Fibroblast of lung (primary cell): Measurements from ENCODE around the gene TTYH2. TPM values are rescaled to one million over a fixed set of nuclear protein-coding genes. Genes with fewer than 3 reads are reported as not detected.

Experiments used
- DNase-seq, 2 donors: peaks; one replicate each; pipeline versions ENCODE4 v3.0.0 to v3.0.0-alpha.2; 2010; ENCODE audit warnings: low read depth in 2 of 2
- H2AFZ ChIP-seq: 2 replicates; pipeline ENCODE4 v1.5.1; 2012; ENCODE audit warnings: low read length, control low read depth, inconsistent platforms
- H3K27ac ChIP-seq: 2 replicates; pipeline ENCODE4 v1.5.1; 2011; ENCODE audit warnings: low read length, control low read depth; ENCODE audit not compliant: insufficient read depth
- H3K27me3 ChIP-seq: 2 replicates; pipeline ENCODE4 v1.5.1; 2011; ENCODE audit warnings: mild to moderate bottlenecking, low read length; ENCODE audit not compliant: control insufficient read depth, insufficient read depth
- H3K36me3 ChIP-seq: 2 replicates; pipeline ENCODE4 v1.5.1; 2011; ENCODE audit warnings: low read length; ENCODE audit not compliant: control insufficient read depth, insufficient read depth
- H3K4me1 ChIP-seq: 2 replicates; pipeline ENCODE4 v1.5.1; 2011; ENCODE audit warnings: low read length; ENCODE audit not compliant: control insufficient read depth, insufficient read depth; ENCODE audit errors: extremely low read depth
- H3K4me2 ChIP-seq: 2 replicates; pipeline ENCODE4 v1.5.1; 2011; ENCODE audit warnings: low read length, control low read depth; ENCODE audit not compliant: insufficient read depth; ENCODE audit errors: extremely low read depth
- H3K4me3 ChIP-seq, 4 experiments: fragments of 200-600 bp in 1 of 4; sonication (generic) in 1 of 4; replicated peaks in 1 of 4; 2 replicates each; pipeline ENCODE4 v1.5.1; 2011 to 2016; ENCODE audit warnings: low read length in 4 of 4, low read depth in 3 of 4, mild to moderate bottlenecking in 3 of 4, control low read depth in 2 of 4, inconsistent platforms in 1 of 4, mixed read lengths in 1 of 4; ENCODE audit not compliant: insufficient read depth in 1 of 4; ENCODE audit errors: control extremely low read depth in 1 of 4
- H3K79me2 ChIP-seq: 2 replicates; pipeline ENCODE4 v1.5.1; 2012; ENCODE audit warnings: mild to moderate bottlenecking, low read length, inconsistent platforms; ENCODE audit not compliant: control insufficient read depth, insufficient read depth
- H3K9ac ChIP-seq: 2 replicates; pipeline ENCODE4 v1.5.1; 2011; ENCODE audit warnings: mild to moderate bottlenecking, low read length, control low read depth; ENCODE audit not compliant: insufficient read depth
- H3K9me3 ChIP-seq: 2 replicates; pipeline ENCODE4 v1.5.1; 2012; ENCODE audit warnings: low read depth, low read length; ENCODE audit not compliant: control insufficient read depth, insufficient read depth
- H4K20me1 ChIP-seq: 2 replicates; pipeline ENCODE4 v1.5.1; 2011; ENCODE audit warnings: low read length; ENCODE audit not compliant: control insufficient read depth, insufficient read depth; ENCODE audit errors: extremely low read depth
- EZH2 ChIP-seq: IDR thresholded peaks from 2 replicates; pipeline ENCODE4 v1.5.1; 2012; ENCODE audit warnings: low read length, control low read depth, mild to moderate bottlenecking; ENCODE audit errors: missing control alignments
- polyA plus RNA-seq, 2 donors: library from polyadenylated mRNA; depleted of rRNA in 1 of 2; stranded (reverse) in 1 of 2; unstranded in 1 of 2; fragments of >200 nt; gene quantifications; 2 replicates each; pipeline ENCODE4 v1.2.1, GENCODE V29; 2011 to 2012; ENCODE audit warnings: missing spikeins in 1 of 2
- total RNA-seq: library from RNA; depleted of rRNA; stranded (reverse); fragments of >200 nt; gene quantifications from 2 replicates; pipeline ENCODE4 v1.2.1, GENCODE V29; 2014
- TF ChIP-seq, protein P1 (sequence below), 2 donors: IDR thresholded peaks in 1 of 2; conservative IDR thresholded peaks in 1 of 2; 1 replicate in 1 of 2; 2 replicates in 1 of 2; pipeline ENCODE4 v1.5.1; 2011 to 2012; ENCODE audit warnings: low read length in 2 of 2, control low read depth in 1 of 2, inconsistent platforms in 1 of 2, low read depth in 1 of 2, mild to moderate bottlenecking in 1 of 2

The TTYH2 gene
- total and polyA plus RNA-seq, 2 donors (not counting 1 experiment from before 2014, with no cell fraction given): 0.99 to 1.2 TPM

- Histone ChIP-seq H3K27ac (no peak overlapping the region), H3K27me3 (peaks cover 17% of the 10 kb centered on the region), H3K4me1 (peaks cover 2% of the 10 kb centered on the region), H2AFZ (no peak overlapping the region), H3K9ac (no peak overlapping the region), H3K4me3 (no peak overlapping the region), H3K36me3 (no peaks in the 10 kb centered on the region), H3K9me3 (no peaks in the 10 kb centered on the region), H3K4me2 (peak overlapping the region; percentile 44), H3K79me2 (peaks cover 10% of the 10 kb centered on the region), H4K20me1 (no peaks in the 10 kb centered on the region)
- TF ChIP-seq, protein P1, sequence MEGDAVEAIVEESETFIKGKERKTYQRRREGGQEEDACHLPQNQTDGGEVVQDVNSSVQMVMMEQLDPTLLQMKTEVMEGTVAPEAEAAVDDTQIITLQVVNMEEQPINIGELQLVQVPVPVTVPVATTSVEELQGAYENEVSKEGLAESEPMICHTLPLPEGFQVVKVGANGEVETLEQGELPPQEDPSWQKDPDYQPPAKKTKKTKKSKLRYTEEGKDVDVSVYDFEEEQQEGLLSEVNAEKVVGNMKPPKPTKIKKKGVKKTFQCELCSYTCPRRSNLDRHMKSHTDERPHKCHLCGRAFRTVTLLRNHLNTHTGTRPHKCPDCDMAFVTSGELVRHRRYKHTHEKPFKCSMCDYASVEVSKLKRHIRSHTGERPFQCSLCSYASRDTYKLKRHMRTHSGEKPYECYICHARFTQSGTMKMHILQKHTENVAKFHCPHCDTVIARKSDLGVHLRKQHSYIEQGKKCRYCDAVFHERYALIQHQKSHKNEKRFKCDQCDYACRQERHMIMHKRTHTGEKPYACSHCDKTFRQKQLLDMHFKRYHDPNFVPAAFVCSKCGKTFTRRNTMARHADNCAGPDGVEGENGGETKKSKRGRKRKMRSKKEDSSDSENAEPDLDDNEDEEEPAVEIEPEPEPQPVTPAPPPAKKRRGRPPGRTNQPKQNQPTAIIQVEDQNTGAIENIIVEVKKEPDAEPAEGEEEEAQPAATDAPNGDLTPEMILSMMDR (conservative IDR thresholded peaks at IDR 0.05 in 1 of 2, IDR thresholded peaks at IDR 0.05 in 1 of 2; ENCODE audit: low read depth in 1 of 2, low read length in 2 of 2): peak; percentile 90 to 95
- peak; percentile 52 for TF ChIP-seq EZH2
- peak; percentile 26 to 46 for DNase-seq
Measured at GRCh38 chr17:74199306-74200092, 13.9 kb upstream of the TTYH2 start.

DNA sequence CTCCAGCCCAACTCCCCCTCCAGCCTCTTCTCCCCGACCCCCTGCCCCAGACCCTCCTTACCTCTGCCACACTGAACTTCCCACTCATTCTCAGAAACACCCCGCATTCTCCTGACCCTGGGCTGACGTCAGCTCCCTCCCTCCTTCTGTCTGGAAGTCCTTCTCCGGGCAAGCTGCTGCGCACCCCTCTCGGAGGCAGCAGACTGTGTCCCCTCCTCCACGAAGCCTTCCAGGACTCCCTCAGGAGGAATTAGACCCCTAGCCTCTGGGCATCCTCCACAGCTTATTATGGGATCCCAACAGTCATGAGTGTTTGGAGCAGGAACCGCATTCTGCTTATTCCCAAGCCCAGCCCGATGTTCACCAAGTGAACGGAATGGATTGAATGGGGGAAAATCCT lies 13.3 kb upstream of the TTYH2 start:
- Histone ChIP-seq H3K27ac (no peak overlapping the region), H3K9ac (no peak overlapping the region), H3K9me3 (no peaks in the 10 kb centered on the region), H3K4me2 (no peak overlapping the region), H3K27me3 (peaks cover 17% of the 10 kb centered on the region), H3K36me3 (peaks cover 4% of the 10 kb centered on the region), H3K4me1 (peaks cover 7% of the 10 kb centered on the region), H3K79me2 (peaks cover 16% of the 10 kb centered on the region), H3K4me3 (no peak overlapping the region), H4K20me1 (no peaks in the 10 kb centered on the region), H2AFZ (no peak overlapping the region)
- TF ChIP-seq, protein P1 (conservative IDR thresholded peaks at IDR 0.05 in 1 of 2, IDR thresholded peaks at IDR 0.05 in 1 of 2; ENCODE audit: low read depth in 1 of 2, low read length in 2 of 2): no peak
- no peak for TF ChIP-seq EZH2
- DNase-seq: no peak

DNA sequence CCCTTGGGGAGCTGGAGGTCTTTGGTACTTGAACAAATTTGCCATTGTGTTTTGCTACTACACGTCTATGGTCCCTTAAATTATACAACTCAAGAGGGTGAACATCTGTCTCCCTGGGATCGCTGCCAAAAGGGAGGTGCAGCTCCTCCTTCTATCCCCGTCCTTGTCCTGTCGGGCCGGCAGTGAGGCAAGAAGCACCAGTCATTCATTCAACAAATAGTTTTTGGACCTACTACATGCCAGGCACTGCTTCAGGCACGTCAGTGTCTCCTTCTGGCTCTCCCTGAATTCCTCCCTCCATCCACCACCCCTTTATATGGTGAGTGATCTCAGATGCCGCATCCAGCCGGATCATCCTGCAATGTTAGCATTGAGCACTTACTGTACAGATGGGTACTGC lies 12.1 kb upstream of the TTYH2 start:
- H3K4me2 ChIP-seq: no peak overlapping the region

More for the DNA sequence above, 12.1 kb upstream of the TTYH2 start:
- H3K4me3 ChIP-seq: no peak overlapping the region
- no peak overlapping the region for H2AFZ ChIP-seq
- H3K4me1 ChIP-seq: peaks cover 12% of the 10 kb centered on the region
- peaks cover 4% of the 10 kb centered on the region for H3K36me3 ChIP-seq
- peaks cover 17% of the 10 kb centered on the region for H3K27me3 ChIP-seq
- no peak overlapping the region for H3K9ac ChIP-seq
- no peaks in the 10 kb centered on the region for H4K20me1 ChIP-seq
- H3K27ac ChIP-seq: no peak overlapping the region
- TF ChIP-seq, protein P1 (conservative IDR thresholded peaks at IDR 0.05 in 1 of 2, IDR thresholded peaks at IDR 0.05 in 1 of 2; ENCODE audit: low read depth in 1 of 2, low read length in 2 of 2): no peak
- no peak for TF ChIP-seq EZH2
- no peaks in the 10 kb centered on the region for H3K9me3 ChIP-seq
- DNase-seq: peak in 1 of 2 donors; percentile 71
- peaks cover 27% of the 10 kb centered on the region for H3K79me2 ChIP-seq
